Skin of body (tissue), 2 donors: ENCODE measurements around the gene C10orf105. TPM values are rescaled to one million over a fixed set of nuclear protein-coding genes. Genes with fewer than 3 reads are reported as not detected.

Experiments
- DNase-seq: peaks from one replicate; lab custom pipeline; 2025; lab: John Stamatoyannopoulos, UW
- total RNA-seq: library from RNA; depleted of rRNA; stranded (reverse); fragments of >200 nt; gene quantifications from one replicate; pipeline ENCODE4 v1.2.3, GENCODE V29; 2014

C10orf105 gene
- total RNA-seq, 1 donor from 2014 or later: under 0.01 TPM

DNA sequence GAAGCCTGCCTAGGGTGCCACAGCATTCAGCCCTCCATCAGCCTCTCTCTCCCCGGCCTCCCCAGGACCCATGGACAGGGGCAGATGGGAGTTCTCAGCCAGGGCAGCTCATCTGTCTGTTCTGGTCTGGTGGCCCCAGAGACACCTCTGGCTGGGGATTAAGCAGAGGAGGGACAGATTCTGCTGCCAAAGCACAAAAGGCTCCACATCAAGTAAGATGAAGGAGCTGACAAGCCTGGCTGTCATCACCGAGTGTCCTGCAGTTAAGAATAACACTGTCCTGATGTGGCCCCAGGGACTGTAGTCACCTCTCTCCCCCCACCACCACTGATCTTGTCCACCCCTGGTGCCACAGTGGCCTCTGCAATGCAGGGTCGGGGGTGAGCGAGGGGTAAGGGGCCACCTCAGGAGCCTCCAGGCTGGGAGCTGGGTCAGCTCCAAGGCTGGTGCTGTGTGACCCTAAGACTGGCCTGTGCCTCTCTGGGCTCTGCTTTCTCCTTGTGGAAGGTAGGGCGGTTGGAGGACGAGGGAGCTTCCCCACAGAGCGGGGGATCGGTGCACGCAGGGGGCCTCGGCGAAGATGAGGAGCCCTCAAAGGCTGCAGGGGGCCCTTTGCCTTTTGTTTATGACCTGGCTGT lies 18.7 kb downstream of the C10orf105 start:
- DNase-seq: no peak

DNA sequence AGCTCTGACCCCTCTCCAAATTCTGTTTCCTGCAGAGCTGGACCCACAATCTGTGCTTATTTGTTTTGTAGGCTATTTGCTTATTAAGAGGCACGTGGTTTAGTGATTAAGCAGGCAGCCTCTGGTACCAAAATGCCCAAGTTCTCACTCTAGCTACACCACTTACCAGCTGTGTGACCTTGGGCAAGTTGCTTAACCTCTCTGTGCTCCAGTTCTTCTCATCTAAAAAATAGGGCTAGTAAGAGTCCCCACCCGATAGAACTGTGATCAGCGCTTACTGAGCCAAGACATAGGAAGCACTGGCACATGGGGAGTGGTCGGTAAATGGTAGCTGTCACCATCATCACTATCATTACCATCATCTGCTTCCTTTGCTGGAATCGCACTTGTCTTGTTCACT lies 20.8 kb downstream of the C10orf105 start:
- DNase-seq: no peak

DNA sequence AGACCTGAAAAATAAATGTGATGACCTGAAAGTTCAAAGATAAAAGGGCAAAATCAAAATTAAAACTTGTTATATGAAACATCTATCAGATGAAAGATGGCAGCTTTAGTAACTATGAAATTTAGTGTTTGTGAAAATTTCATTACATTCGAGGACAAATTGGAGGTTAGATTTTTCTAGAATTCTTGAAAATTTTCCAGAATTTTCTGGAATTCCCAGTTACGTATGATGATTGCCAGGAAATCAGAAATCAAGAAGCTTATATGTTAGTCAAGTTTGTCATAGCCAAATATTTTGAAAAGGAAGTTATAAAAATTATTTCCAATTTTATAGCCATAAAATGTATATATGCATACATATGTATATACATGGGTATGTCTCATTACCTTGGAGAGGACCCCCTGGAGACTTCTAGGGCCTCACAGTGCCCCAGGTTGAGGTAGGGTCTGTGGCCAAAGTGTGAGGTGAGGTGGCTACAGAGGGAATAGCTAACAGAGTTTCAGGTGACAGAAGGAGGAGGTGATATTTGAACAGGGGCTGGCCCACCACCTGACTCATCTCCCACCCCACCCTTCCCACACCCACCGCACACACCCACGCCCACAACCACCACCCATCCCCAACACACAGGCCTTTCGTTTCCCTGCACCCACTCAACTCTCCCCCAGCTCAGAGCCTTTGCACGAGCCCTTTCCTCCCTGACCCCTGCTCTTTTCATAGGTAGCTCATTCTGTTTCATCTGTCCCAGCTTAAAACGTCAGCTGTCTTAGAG lies 21.5 kb downstream of the C10orf105 start:
- DNase-seq: no peak

DNA sequence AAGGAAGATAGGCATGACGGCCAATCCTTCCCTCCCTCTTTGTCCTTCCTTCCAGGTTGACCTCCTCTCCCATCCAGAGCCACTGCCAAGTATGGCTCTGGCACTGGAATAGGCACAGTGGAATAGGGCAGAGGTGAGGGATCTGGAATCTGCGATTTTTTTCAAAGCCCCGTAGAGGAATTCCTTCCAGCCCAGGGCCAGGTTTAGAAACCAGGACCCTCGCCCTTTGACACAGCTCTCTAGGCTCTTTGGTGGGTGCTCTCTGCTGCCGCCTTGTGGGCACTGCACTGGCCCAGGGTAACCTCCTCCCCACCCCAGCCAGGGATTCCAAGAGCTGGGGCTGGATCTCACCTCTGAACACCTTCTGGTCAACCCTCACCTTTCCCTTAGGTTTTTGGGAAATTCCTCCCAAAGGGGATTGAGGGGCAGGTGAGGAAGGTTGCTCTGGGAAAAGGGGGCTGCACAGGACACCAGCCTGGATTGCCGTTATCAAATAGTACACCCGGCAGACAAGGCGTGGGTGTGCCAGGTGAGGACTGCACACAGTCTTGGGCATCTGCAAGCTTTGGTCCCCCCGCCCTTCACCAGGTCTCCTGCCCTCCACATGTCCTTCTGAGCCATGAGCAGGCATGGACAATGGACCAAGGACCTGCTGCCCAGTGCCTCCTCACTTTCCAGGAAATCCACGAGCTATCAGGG lies 22.8 kb downstream of the C10orf105 start:
- no peak for DNase-seq

DNA sequence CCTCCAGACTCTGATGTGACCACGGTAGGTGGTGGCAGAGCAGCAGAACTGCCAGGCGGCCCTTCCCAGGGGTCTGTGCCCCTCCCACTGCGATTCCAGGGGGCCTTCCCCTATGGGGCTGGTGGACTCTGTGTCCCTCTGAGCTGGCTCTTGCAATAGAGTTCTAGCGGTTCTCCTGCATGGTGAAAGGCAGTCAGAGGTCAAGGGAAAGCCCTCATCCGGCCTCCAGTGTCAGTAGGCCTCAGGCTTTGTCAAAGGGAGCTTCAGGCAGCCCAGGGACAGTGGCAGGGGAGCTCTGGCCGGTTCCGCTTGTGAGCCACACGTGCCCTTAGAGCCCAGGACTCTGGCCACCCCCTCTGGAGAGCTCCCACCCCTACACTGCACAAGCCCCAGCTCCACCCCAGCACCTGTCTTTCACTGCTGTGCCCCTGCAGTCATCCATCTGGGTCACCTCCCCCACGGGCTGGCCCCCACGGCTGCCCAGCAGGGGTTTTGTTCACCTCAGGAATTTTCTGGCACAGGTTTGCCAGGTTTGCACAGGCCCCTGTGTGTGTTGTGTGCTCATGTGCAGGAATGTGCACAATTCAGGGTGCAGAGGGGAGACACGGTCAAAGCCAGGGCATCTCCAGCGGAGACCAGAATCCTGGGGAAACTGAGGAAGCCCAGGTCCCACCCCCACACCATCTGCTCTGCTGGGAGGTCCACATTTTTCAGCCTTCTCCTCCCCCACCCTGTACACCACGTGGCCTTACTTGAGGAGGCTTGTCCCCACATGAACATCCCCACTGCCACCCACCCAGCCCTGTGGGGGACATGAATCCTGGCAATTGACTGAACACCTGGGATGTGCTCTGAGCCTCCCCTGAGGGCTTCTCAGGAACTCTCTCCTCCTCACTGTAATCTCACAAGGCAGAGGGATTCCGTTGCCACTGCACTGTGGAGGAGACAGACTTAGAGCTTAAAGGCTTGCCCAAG lies 23.8 kb downstream of the C10orf105 start:
- no peak for DNase-seq

DNA sequence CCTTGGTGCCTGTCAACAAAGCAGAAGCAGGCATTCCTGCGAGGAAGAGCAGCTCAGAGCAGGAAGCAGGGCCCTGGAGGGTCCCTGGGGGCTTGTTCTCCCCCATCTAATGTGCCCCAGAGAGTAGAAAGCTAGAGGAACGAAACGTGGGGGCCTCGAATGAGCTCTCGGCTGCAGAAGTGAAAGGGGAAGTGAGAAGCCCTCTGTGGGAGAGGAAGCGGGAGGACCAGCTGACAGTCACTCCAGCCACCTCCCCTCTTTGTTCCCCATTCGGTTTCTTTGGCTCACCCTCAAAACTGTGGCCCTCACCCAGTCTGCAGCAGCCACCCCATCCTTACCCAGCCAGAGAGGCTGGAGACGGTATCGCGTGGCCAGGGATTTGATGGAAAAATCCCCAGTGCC lies 25.0 kb downstream of the C10orf105 start:
- no peak for DNase-seq

DNA sequence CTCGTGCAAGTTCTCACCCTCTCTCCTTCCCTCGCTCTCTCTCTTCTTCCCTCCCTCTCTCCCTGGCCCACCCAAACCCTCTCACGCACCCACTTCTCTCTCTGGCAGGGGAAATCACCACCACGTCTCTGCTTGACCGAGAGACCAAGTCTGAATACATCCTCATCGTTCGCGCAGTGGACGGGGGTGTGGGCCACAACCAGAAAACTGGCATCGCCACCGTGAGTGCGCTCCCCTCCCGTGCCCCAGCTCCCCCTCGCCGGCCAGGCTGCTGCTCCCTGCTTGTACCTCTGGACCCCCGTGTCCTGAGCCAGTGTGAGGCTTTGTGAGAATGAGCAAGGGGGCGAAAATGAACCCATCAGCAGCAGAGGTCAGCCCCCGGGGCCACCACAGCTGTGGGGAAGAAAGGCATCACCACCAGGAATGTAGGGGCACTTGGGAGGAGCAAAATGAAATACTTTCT lies 25.5 kb downstream of the C10orf105 start:
- DNase-seq: no peak

DNA sequence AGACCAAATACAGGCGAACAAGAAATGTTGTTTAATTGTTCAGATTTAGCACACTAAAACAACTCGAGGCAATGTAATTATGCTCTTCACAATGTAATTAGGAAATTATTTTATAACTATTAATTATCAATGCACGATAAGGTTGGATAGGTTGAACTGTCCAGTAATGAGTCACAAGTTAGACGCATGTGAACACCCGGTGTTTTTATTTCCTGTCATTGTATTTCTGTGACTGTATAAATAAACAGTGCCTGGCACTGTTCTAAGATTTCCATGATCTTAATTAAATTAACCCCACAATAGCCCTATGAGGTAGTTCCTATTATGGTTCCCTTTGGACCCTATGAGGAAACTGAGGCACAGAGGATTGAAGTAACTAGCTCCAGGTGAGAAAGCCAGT lies 26.2 kb downstream of the C10orf105 start:
- no peak for DNase-seq

DNA sequence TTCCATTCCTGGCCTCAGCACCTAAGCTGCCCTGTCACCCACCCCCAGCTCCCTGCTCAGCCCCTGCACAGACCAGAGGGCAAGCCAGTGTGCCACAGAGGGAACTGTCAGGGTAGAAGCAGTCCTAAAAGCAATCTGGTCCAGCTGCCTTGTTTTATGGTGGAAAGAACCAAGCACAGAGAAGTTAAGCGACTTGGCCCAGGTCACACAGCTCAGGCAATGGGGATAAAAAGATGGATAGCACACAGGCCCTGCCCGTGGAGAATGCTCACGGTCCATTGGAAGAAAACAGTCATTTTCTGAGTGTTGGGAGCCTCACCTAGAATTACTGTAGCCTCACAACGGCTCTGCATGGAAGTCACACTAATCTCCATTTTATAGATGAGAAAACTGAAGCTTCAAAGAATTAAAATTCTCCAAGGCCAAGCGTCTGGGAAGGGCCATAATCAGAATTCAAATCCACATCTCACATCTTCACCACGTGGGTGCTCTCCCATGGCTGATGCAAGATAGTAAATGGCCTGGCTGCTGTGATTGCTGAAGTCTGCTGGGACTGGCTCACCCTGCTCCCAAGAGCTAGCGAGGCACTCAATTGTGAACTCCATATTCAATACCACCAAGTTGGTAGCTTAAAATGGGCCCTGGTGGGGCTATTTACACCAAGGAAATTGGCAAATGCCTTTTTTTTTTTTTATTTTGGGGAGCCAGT lies 26.8 kb downstream of the C10orf105 start:
- DNase-seq: no peak

DNA sequence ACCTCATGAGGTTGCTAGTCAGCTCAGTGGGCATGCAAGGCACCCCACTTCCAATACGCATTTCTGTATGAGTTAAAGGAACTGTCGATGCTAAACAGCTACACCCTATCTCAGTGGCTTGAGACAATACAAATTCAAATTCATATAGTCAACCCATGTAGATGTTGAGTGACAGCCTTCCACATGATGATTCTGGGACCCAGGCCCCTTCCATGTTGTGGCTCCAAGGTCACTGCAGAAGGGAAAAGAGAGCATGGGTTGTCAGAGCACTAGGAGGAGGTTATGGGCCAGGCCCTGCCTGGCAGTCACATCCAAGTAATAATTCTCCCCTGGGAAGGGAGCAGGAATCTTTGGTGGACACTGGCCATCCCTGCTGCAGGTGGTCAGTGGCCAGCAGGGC lies 28.2 kb downstream of the C10orf105 start:
- no peak for DNase-seq

DNA sequence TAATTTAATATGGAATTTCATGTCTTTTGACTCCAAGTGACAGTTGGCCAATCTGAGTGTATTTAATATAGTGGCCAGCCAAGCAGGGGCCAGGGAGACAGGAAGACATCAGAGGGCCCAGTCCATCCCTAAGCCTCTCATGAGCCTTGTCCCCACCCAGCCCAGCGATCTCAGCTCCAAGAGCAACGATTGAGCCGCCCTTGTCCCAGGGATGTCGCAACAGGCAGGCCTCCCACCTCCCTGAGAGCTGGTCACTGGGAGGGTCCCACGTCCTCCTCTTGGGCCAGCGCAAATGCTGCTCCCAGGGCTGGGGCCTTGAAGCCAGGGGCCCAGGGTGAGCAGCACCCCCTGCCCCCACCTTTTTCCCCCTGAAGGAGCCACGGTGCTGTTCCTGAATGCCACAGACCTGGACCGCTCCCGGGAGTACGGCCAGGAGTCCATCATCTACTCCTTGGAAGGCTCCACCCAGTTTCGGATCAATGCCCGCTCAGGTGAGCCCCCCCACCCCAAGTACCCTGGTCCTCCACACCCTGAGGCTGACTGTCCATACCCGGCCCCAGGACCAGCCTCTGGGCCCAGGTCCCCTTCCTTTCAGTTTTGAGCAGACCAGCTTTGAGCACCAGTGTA lies 29.4 kb downstream of the C10orf105 start:
- no peak for DNase-seq

DNA sequence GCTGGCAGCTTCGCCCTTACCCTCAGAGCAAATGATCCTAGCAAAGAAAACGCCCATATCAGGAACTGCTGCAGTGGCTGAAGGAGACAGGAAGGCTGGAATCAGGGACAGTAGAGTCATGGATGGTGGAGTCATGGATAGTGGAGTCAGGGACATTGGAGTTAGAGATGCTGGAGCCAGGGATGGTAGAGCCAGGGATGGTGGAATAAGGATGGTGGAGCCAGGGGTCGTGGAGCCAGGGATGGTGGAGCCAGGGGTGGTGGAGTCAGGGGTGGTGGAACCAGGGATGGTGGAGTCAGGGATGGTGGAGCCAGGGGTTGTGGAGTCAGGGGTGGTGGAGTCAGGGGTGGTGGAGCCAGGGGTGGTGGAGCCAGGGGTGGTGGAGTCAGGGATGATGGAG lies 31.3 kb downstream of the C10orf105 start:
- DNase-seq: no peak

DNA sequence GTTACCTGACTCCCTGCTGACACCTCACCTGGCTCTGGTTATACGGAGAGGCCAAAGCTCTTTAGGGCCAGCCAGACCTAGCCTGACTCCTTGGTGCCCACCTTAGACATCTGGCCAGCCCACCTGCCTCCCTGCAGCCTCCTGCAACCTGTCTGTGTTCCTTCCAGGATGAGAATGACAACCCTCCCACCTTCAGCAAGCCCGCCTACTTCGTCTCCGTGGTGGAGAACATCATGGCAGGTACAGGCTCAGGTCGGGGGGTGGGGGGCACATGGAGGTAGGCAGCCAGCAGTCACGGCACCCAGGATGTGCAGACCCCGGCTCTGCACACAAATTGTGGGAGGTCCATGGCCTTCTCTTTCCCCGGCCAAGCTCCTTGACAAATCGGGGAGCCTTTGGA lies 32.1 kb downstream of the C10orf105 start:
- no peak for DNase-seq

DNA sequence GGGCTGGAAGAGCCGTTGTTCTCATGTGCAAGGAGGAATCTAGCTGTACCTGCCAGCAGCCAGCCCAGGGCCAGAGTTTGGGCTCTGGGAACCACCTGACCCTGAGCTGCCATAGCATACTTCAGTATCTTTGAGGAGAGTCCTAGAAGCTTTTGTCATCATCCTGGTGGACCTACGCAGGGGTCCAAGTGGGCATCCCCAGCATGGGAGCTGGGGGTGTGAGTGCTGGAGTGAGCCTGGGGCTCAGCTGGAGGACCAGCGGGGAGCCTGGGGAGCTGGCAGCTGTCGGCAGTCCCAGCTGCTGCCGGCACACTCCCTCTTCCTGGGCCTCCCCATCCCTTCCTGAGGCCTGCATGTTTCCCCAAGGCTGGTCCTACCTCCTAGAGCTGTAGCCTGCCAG lies 32.5 kb downstream of the C10orf105 start:
- no peak for DNase-seq

DNA sequence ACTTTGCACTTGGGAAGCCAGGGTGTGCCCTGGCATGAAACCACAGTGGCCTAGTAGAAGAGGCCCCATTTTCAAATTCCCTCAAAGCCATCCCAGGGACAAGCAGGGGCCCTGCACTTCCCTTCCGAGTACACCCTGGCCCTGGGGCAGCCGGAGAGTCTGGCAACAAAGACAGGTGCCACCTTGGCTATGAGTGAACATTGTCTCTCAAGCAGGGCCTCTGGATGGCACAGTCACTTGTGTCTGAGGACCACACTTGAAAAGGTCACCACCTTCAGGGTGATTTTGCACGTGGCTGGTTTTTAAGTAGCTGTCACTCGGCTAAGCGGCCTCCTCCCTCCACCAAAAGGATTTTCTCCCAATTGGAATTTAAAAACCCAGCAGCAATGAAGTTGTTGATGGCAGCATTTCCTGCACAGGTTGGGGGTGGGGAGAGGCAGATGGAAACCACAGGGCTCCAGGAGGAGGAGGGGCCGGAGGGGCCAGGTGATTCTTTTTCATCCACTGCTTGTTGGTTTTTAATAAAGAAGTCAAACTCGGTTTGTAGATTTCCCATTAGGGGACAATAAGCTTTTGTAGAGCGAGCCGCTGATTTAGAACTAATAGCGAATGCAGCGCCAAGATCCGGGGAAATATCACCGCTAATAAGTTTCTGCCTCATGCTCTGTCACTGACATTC lies 33.9 kb downstream of the C10orf105 start:
- DNase-seq: no peak

DNA sequence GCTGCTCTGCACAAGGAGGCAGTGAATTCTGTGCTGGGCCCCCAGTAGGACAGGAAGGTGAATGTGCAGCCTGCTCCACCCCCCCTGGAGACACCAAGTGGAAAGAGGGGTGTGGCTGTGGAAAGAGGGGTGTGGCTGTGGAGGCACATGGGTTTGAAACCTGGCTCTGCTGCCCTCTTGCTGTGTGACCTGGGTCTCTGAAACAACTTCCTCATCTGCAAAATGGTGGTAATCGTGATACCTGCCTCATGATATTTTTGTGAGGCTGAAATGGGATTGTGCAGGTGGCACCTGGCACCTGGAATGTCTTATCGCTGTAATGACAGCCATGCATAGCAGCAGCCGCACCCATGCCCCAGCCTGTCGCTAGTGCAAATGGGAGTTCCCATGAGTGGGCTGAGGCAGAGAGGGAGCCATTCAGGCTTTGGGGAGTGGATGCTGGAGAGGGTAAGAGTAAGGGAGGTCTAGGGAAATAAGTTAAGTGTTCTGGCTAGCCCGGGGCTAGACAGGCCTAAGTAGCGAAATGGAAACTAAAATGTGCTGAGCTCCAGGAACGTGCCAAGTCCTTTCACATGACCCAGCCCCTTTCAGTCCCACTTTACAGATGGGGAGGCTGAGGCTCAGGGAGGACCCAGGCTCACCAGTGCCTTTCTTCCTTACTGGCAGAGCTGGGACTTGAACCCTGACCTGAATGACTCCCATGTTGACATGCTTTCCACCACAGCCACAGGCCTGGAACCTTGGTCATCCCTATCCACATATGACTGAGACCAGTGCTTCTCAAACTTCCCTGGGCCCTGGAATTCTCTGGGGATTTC lies 35.0 kb downstream of the C10orf105 start:
- no peak for DNase-seq

DNA sequence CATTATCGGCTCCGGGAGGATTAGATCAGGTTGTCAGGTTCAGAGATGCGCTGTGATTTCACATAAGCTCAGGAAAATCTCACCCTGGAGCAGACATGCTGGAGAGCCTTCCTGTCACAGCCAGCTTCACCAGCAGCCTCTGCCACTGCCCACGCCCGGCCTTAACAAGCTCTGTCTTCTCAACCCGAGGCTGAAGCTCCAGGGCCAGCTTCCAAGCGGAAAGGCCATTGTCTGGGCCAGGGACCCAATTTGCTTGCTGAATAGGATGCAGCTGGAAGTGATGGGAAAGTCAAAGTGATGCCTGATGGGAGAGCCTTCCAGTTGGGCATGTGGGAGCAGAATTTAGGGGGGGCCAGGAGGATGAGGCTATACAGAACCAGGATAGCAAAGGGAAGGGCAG lies 36.3 kb downstream of the C10orf105 start:
- no peak for DNase-seq

DNA sequence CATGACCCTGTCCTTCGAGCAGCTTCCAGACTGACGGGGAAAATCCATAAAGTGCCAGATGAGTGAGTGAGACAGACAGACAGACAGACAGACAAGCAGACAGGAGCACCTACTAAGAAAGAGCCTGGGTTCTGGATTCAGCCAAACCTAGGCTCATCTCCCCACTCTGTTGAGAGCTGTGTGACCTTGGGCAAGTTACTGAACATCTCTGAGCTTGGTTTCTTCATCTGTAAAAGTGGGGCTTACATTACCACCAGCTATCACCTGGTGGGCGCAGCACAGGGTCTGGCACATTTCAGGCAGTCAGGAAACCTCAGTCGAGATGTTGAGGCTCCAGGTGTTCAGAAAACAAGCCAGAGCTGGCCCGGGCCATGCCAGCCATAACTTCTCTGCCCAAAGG lies 37.6 kb downstream of the C10orf105 start:
- DNase-seq: no peak

DNA sequence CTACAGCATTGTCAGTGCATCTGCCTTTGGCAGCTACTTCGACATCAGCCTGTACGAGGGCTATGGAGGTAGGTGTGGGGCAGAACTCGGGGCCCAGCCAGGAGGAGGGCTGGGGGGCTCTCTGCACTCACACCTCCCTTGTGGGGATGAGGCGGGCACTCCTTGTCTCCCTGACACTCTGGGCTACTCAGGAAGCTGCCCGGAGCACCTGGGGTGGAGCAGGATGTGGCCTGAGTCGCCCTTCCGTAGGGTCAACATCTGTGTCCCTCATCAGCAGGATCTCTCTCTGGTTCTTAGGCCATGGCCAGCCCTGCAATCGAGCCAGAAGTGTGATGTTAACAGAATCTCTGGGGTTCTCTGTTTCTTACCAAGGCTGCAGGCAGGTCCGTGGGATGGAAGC lies 40.2 kb downstream of the C10orf105 start:
- DNase-seq: no peak
